ENCODE data around the gene SHB. TPM values are rescaled to one million over a fixed set of nuclear protein-coding genes. Genes with fewer than 3 reads are reported as not detected.

The SHB gene
- total RNA-seq, 1 donor from 2014 or later: 0.44 TPM

GRCh38 chr9:37969558-37970300, 99.3 kb downstream of the SHB start:
- Mint-ChIP-seq H3K9me3 (no peaks in the 10 kb centered on the region), H3K36me3 (ENCODE audit: low read depth) (no peaks in the 10 kb centered on the region), H3K4me1 (no peaks in the 10 kb centered on the region), H3K27ac (no peak overlapping the region), H3K4me3 (no peak overlapping the region), H3K27me3 (no peaks in the 10 kb centered on the region)
- ChIA-PET POLR2A (no interaction called here), CTCF (no interaction called here)
- intact Hi-C loops (cut with micrococcal nuclease): no loop called here
- DNase-seq (no peak), ATAC-seq (ENCODE audit: low read depth) (no peak)
- no peak for TF ChIP-seq CTCF (IDR thresholded peaks at IDR 0.05)

GRCh38 chr9:37969130-37969529, 99.9 kb downstream of the SHB start:
- Mint-ChIP-seq H3K4me3 (no peak overlapping the region), H3K4me1 (no peaks in the 10 kb centered on the region), H3K27ac (no peak overlapping the region), H3K36me3 (ENCODE audit: low read depth) (no peaks in the 10 kb centered on the region), H3K27me3 (no peaks in the 10 kb centered on the region), H3K9me3 (no peaks in the 10 kb centered on the region)
- ATAC-seq (ENCODE audit: low read depth) (no peak), DNase-seq (no peak)
- TF ChIP-seq CTCF (IDR thresholded peaks at IDR 0.05): no peak
- intact Hi-C loops (cut with micrococcal nuclease): no loop called here
- ChIA-PET CTCF (no interaction called here), POLR2A (no interaction called here)

GRCh38 chr9:37968228-37968701, 100.8 kb downstream of the SHB start:
- H3K4me1 Mint-ChIP-seq: no peaks in the 10 kb centered on the region
- no peak overlapping the region for H3K4me3 Mint-ChIP-seq
- TF ChIP-seq CTCF (IDR thresholded peaks at IDR 0.05): no peak
- no peaks in the 10 kb centered on the region for H3K9me3 Mint-ChIP-seq
- no peaks in the 10 kb centered on the region for H3K27me3 Mint-ChIP-seq
- ChIA-PET CTCF (no interaction called here), POLR2A (no interaction called here)
- no peak overlapping the region for H3K27ac Mint-ChIP-seq
- intact Hi-C loops (cut with micrococcal nuclease): no loop called here
- H3K36me3 Mint-ChIP-seq (ENCODE audit: low read depth): no peaks in the 10 kb centered on the region
- DNase-seq: no peak
- ATAC-seq (ENCODE audit: low read depth): no peak

- Mint-ChIP-seq H3K27ac (no peak overlapping the region), H3K27me3 (no peaks in the 10 kb centered on the region), H3K4me1 (no peaks in the 10 kb centered on the region), H3K4me3 (no peak overlapping the region), H3K9me3 (no peaks in the 10 kb centered on the region), H3K36me3 (ENCODE audit: low read depth) (no peaks in the 10 kb centered on the region)
- no peak for TF ChIP-seq CTCF (IDR thresholded peaks at IDR 0.05)
- no peak for ATAC-seq (ENCODE audit: low read depth)
- DNase-seq: no peak
- intact Hi-C loops (cut with micrococcal nuclease): no loop called here
- ChIA-PET POLR2A (interaction anchor here (0.6 kb wide), 1 partner anchor 389 kb away, joined by 3 read pairs; no protein-coding TSS in a partner anchor), CTCF (no interaction called here)
Observed at GRCh38 chr9:37967761-37968080, 101.3 kb downstream of the SHB start.

- no peak overlapping the region for H3K4me3 Mint-ChIP-seq
- intact Hi-C loops (cut with micrococcal nuclease): no loop called here
- DNase-seq (no peak), ATAC-seq (ENCODE audit: low read depth) (no peak)
- no peaks in the 10 kb centered on the region for H3K9me3 Mint-ChIP-seq
- H3K27me3 Mint-ChIP-seq: no peaks in the 10 kb centered on the region
- no peaks in the 10 kb centered on the region for H3K36me3 Mint-ChIP-seq (ENCODE audit: low read depth)
- CTCF ChIA-PET: no interaction called here
- H3K4me1 Mint-ChIP-seq: no peaks in the 10 kb centered on the region
- POLR2A ChIA-PET: interaction anchor here (0.6 kb wide), 1 partner anchor 388 kb away, joined by 3 read pairs; no protein-coding TSS in a partner anchor
- no peak for TF ChIP-seq CTCF (IDR thresholded peaks at IDR 0.05)
- H3K27ac Mint-ChIP-seq: no peak overlapping the region
Observed at GRCh38 chr9:37967014-37967760, 101.8 kb downstream of the SHB start.
